Naive thymus-derived CD4-positive, alpha-beta T cell (primary cell): Measurements from ENCODE around the gene EFNA4. TPM values are rescaled to one million over a fixed set of nuclear protein-coding genes. Genes with fewer than 3 reads are reported as not detected.

Experiments used
- ATAC-seq: fragments of 150-1000 bp; cut with Tn5 transposase; 2 replicates; pipeline ENCODE4 v1.10.0; 2021; ENCODE audit warnings: mild to moderate bottlenecking, moderate library complexity
- CTCF ChIA-PET: fragments of 350-600 bp; sonication (Branson Sonifier 250); formaldehyde crosslinking; loops from one replicate; lab custom pipeline; 2021; ENCODE audit warnings: antibody characterized with exemption; lab: Charles Lee
- POLR2A ChIA-PET: fragments of 350-600 bp; sonication (Branson Sonifier 250); formaldehyde crosslinking; loops from one replicate; lab custom pipeline; 2021; ENCODE audit warnings: antibody characterized with exemption, inconsistent platforms; lab: Charles Lee
- DNase-seq, 9 donors: peaks; one replicate each; pipeline versions ENCODE4 v3.0.0 to v3.0.0-alpha.2; 2020 to 2022; ENCODE audit warnings: mixed read lengths in 1 of 9
- H3K27ac ChIP-seq: one replicate; pipeline ENCODE4 v1.7.0; 2013; ENCODE audit warnings: mild to moderate bottlenecking, low read depth, low read length, moderate library complexity
- H3K27me3 ChIP-seq, 2 donors: one replicate each; pipeline ENCODE4 v1.7.0; 2013; ENCODE audit warnings: low read length in 2 of 2, mild to moderate bottlenecking in 2 of 2, moderate library complexity in 2 of 2; ENCODE audit not compliant: control insufficient read depth in 2 of 2, insufficient read depth in 2 of 2
- H3K36me3 ChIP-seq, 3 experiments: 1 replicate in 2 of 3; 2 replicates in 1 of 3; pipeline ENCODE4 v1.7.0; 2013; ENCODE audit warnings: low read length in 3 of 3, mild to moderate bottlenecking in 3 of 3, moderate library complexity in 1 of 3; ENCODE audit not compliant: insufficient read depth in 3 of 3, control insufficient read depth in 2 of 3
- H3K4me1 ChIP-seq, 2 donors: one replicate each; pipeline ENCODE4 v1.7.0; 2013; ENCODE audit warnings: low read length in 2 of 2, mild to moderate bottlenecking in 2 of 2, moderate library complexity in 1 of 2; ENCODE audit not compliant: control insufficient read depth in 2 of 2, insufficient read depth in 2 of 2
- H3K4me3 ChIP-seq: 2 replicates; pipeline ENCODE4 v1.7.0; 2013; ENCODE audit warnings: mild to moderate bottlenecking, low read length
- H3K9me3 ChIP-seq, 3 experiments: 1 replicate in 2 of 3; 2 replicates in 1 of 3; pipeline ENCODE4 v1.7.0; 2013; ENCODE audit warnings: low read length in 3 of 3; ENCODE audit not compliant: control insufficient read depth in 2 of 3
- H3K27ac Mint-ChIP-seq, 9 donors: one replicate each; pipeline ENCODE4 v1.8.0; 2020 to 2022; ENCODE audit warnings: mixed read lengths in 9 of 9, mild to moderate bottlenecking in 8 of 9, moderate library complexity in 5 of 9, inconsistent platforms in 2 of 9
- H3K27me3 Mint-ChIP-seq, 5 donors: one replicate each; pipeline ENCODE4 v1.8.0; 2021 to 2022; ENCODE audit warnings: mixed read lengths in 5 of 5, mild to moderate bottlenecking in 1 of 5
- H3K36me3 Mint-ChIP-seq, 5 donors: one replicate each; pipeline ENCODE4 v1.8.0; 2020 to 2022; ENCODE audit warnings: mixed read lengths in 5 of 5, mild to moderate bottlenecking in 3 of 5, inconsistent platforms in 1 of 5
- H3K4me1 Mint-ChIP-seq, 7 donors: one replicate each; pipeline ENCODE4 v1.8.0; 2020 to 2022; ENCODE audit warnings: mixed read lengths in 7 of 7, mild to moderate bottlenecking in 3 of 7, inconsistent platforms in 1 of 7
- H3K4me3 Mint-ChIP-seq, 10 donors: one replicate each; pipeline ENCODE4 v1.8.0; 2020 to 2022; ENCODE audit warnings: mild to moderate bottlenecking in 10 of 10, mixed read lengths in 10 of 10, moderate library complexity in 6 of 10, inconsistent platforms in 2 of 10
- H3K9me3 Mint-ChIP-seq, 11 donors: one replicate each; pipeline ENCODE4 v1.8.0; 2020 to 2022; ENCODE audit warnings: mixed read lengths in 11 of 11, mild to moderate bottlenecking in 4 of 11, inconsistent platforms in 1 of 11, moderate library complexity in 1 of 11
- intact Hi-C, 2 donors: fragments of 100-400 bp; cut with micrococcal nuclease; formaldehyde crosslinking; loops; one replicate each; pipeline ENCODE4 v1.15.1; 2023
- polyA plus RNA-seq, 2 donors: library from polyadenylated mRNA; unstranded; fragments of 300-500 nt; fragmentation: Illumina TruSeq; gene quantifications; one replicate each; pipeline ENCODE4 v1.2.3, GENCODE V29; 2021
- total RNA-seq, 6 experiments: library from RNA in 5 of 6; stranded (reverse) in 5 of 6; gene quantifications; 1 replicate in 5 of 6; 2 replicates in 1 of 6; pipeline ENCODE4 v1.2.3 and lab custom pipeline; 2021 to 2026

The EFNA4 gene
- total and polyA plus RNA-seq, 7 experiments from 2014 or later = 2.1 to 9.4 (median 4.8) TPM

- no peak overlapping the region for H3K4me3 Mint-ChIP-seq
- Histone ChIP-seq H3K9me3 (no peaks in the 10 kb centered on the region), H3K4me1 (no peaks in the 10 kb centered on the region), H3K27me3 (no peaks in the 10 kb centered on the region), H3K27ac (no peak overlapping the region), H3K4me3 (no peak overlapping the region), H3K36me3 (no peaks in the 10 kb centered on the region)
- peaks cover 0 to 11% (median 0%) of the 10 kb centered on the region in 5 donors for H3K27me3 Mint-ChIP-seq
- POLR2A ChIA-PET = interaction anchor here (1.0 kb wide), 1 partner anchor 8 kb away, joined by 3 read pairs; the partner anchor contains the start of gene ADAM15
- peaks cover 4 to 18% (median 8%) of the 10 kb centered on the region in 7 donors for H3K4me1 Mint-ChIP-seq
- no peaks in the 10 kb centered on the region for H3K9me3 Mint-ChIP-seq
- ATAC-seq = no peak
- intact Hi-C loops = no loop called here
- CTCF ChIA-PET = interaction anchor here (0.7 to 8.5 kb wide), 4 partner anchors 16 to 95 kb away, joined by 3 to 138 read pairs (median 6); no protein-coding TSS in a partner anchor
- H3K36me3 Mint-ChIP-seq = no peaks in the 10 kb centered on the region
- no peak for DNase-seq
- H3K27ac Mint-ChIP-seq = no peak overlapping the region
Observed at GRCh38 chr1:155042789-155043188, 20.8 kb upstream of the EFNA4 start.

- H3K4me3 Mint-ChIP-seq = no peak overlapping the region
- H3K36me3 ChIP-seq = no peaks in the 10 kb centered on the region
- intact Hi-C loops = no loop called here
- H3K27ac Mint-ChIP-seq = no peak overlapping the region
- no peak overlapping the region for H3K27ac ChIP-seq
- H3K27me3 ChIP-seq = no peaks in the 10 kb centered on the region
- H3K9me3 Mint-ChIP-seq = no peaks in the 10 kb centered on the region
- H3K4me1 ChIP-seq = no peaks in the 10 kb centered on the region
- CTCF ChIA-PET = interaction anchor here (0.8 to 8.5 kb wide), 9 partner anchors 10 to 87 kb away, joined by 3 to 138 read pairs (median 7); partner anchors contain the start of gene PBXIP1
- H3K27me3 Mint-ChIP-seq = peaks cover 0 to 7% (median 0%) of the 10 kb centered on the region in 5 donors
- H3K36me3 Mint-ChIP-seq = no peaks in the 10 kb centered on the region
- peaks cover 4 to 18% (median 8%) of the 10 kb centered on the region in 7 donors for H3K4me1 Mint-ChIP-seq
- DNase-seq (no peak), ATAC-seq (no peak)
- H3K9me3 ChIP-seq = no peaks in the 10 kb centered on the region
- POLR2A ChIA-PET = interaction anchor here (0.5 to 1.2 kb wide), 4 partner anchors 26 to 1065 kb away, joined by 3 read pairs; partner anchors contain the start of gene SHC1
- no peak overlapping the region for H3K4me3 ChIP-seq
Observed at GRCh38 chr1:155043301-155043702, 20.2 kb upstream of the EFNA4 start.

- intact Hi-C loops = no loop called here
- H3K9me3 ChIP-seq = no peaks in the 10 kb centered on the region
- no peak overlapping the region for H3K27ac ChIP-seq
- H3K4me1 Mint-ChIP-seq = peaks cover 4 to 18% (median 8%) of the 10 kb centered on the region in 7 donors
- no peak overlapping the region for H3K4me3 Mint-ChIP-seq
- no peaks in the 10 kb centered on the region for H3K9me3 Mint-ChIP-seq
- ATAC-seq (no peak), DNase-seq (no peak)
- H3K27ac Mint-ChIP-seq = peak overlapping the region in 1 of 9 donors; percentile 36
- no peaks in the 10 kb centered on the region for H3K27me3 ChIP-seq
- no peaks in the 10 kb centered on the region for H3K4me1 ChIP-seq
- no peak overlapping the region for H3K4me3 ChIP-seq
- H3K27me3 Mint-ChIP-seq = peaks cover 0 to 4% (median 0%) of the 10 kb centered on the region in 5 donors
- H3K36me3 ChIP-seq = no peaks in the 10 kb centered on the region
- ChIA-PET POLR2A (interaction anchor here (0.5 to 2.6 kb wide), 5 partner anchors 18 to 1066 kb away, joined by 3 to 7 read pairs (median 3); partner anchors contain the start of gene SHC1), CTCF (interaction anchor here (0.8 to 8.5 kb wide), 15 partner anchors 8 to 92 kb away, joined by 3 to 138 read pairs (median 5); partner anchors contain the start of gene PBXIP1)
- H3K36me3 Mint-ChIP-seq = no peaks in the 10 kb centered on the region
Observed at GRCh38 chr1:155043793-155044192, 19.7 kb upstream of the EFNA4 start.

GRCh38 chr1:155044365-155044764 lies 19.2 kb upstream of the EFNA4 start:
- no peaks in the 10 kb centered on the region for H3K36me3 ChIP-seq
- H3K27ac ChIP-seq = no peak overlapping the region
- H3K9me3 Mint-ChIP-seq = no peaks in the 10 kb centered on the region
- ChIA-PET CTCF (interaction anchor here (0.6 to 8.5 kb wide), 16 partner anchors 9 to 92 kb away, joined by 3 to 138 read pairs (median 5); partner anchors contain the start of gene PBXIP1), POLR2A (interaction anchor here (1.1 to 2.6 kb wide), 3 partner anchors 17 to 74 kb away, joined by 3 to 7 read pairs (median 3); partner anchors contain the start of gene SHC1)
- H3K4me1 ChIP-seq = no peaks in the 10 kb centered on the region
- DNase-seq (no peak), ATAC-seq (no peak)
- no peaks in the 10 kb centered on the region for H3K27me3 ChIP-seq
- peaks cover 0 to 4% (median 0%) of the 10 kb centered on the region in 5 donors for H3K27me3 Mint-ChIP-seq
- H3K27ac Mint-ChIP-seq = peak overlapping the region in 1 of 9 donors; percentile 42
- H3K4me3 ChIP-seq = no peak overlapping the region
- H3K4me1 Mint-ChIP-seq = peaks cover 4 to 16% (median 8%) of the 10 kb centered on the region in 7 donors
- H3K4me3 Mint-ChIP-seq = no peak overlapping the region
- H3K9me3 ChIP-seq = no peaks in the 10 kb centered on the region
- intact Hi-C loops = no loop called here
- H3K36me3 Mint-ChIP-seq = no peaks in the 10 kb centered on the region

GRCh38 chr1:155044812-155045657 lies 18.5 kb upstream of the EFNA4 start:
- peaks cover 4 to 21% (median 14%) of the 10 kb centered on the region in 7 donors for H3K4me1 Mint-ChIP-seq
- Histone ChIP-seq H3K27ac (no peak overlapping the region), H3K27me3 (no peaks in the 10 kb centered on the region), H3K4me1 (no peaks in the 10 kb centered on the region), H3K36me3 (no peaks in the 10 kb centered on the region), H3K4me3 (no peak overlapping the region), H3K9me3 (no peaks in the 10 kb centered on the region)
- intact Hi-C loops = loop anchor here (1.0 kb wide), 3 partner anchors 16 to 40 kb away; no protein-coding TSS in a partner anchor
- no peaks in the 10 kb centered on the region for H3K9me3 Mint-ChIP-seq
- H3K4me3 Mint-ChIP-seq = no peak overlapping the region
- H3K27ac Mint-ChIP-seq = peak overlapping the region in 1 of 9 donors; percentile 52
- peaks cover 0 to 4% (median 0%) of the 10 kb centered on the region in 5 donors for H3K27me3 Mint-ChIP-seq
- CTCF ChIA-PET = interaction anchor here (0.6 to 8.5 kb wide), 19 partner anchors 8 to 254 kb away, joined by 3 to 138 read pairs (median 5); partner anchors contain the start of gene PBXIP1
- H3K36me3 Mint-ChIP-seq = no peaks in the 10 kb centered on the region
- POLR2A ChIA-PET = interaction anchor here (1.0 to 2.6 kb wide), 3 partner anchors 16 to 75 kb away, joined by 3 to 7 read pairs (median 3); partner anchors contain the start of gene SHC1
- peak in 7 of 9 donors; percentile 49 to 70 (median 58) for DNase-seq
- peak; percentile 96 for ATAC-seq
